Endothelial cell of umbilical vein (primary cell): Measurements from ENCODE around the gene PRDM16. TPM values are rescaled to one million over a fixed set of nuclear protein-coding genes. Genes with fewer than 3 reads are reported as not detected.

ENCODE experiments used
- BruUV-seq: library from RNA; stranded (reverse); fragments of 400-500 nt; replicated peaks from 2 replicates; lab custom pipeline; 2021; lab: Mats Ljungman, UMichigan
- CTCF ChIA-PET: fragments of 300-600, 350-600 bp; sonication (Branson Sonifier 250); formaldehyde crosslinking; loops from one replicate; lab custom pipeline; 2021; ENCODE audit warnings: antibody characterized with exemption, inconsistent platforms; lab: Charles Lee
- POLR2A ChIA-PET: fragments of 300-600, 350-600 bp; sonication (Branson Sonifier 250); formaldehyde crosslinking; loops from one replicate; lab custom pipeline; 2021; ENCODE audit warnings: antibody characterized with exemption, inconsistent platforms; lab: Charles Lee
- DNase-seq: peaks from one replicate; pipeline ENCODE4 v3.0.0-alpha.2; 2011; ENCODE audit warnings: low read depth, low spot score
- FAIRE-seq: peaks from 2 replicates; lab custom pipeline; 2011; peaks lifted over from hg19 to GRCh38; lab: Jason Lieb, UNC
- H2AFZ ChIP-seq: 2 replicates; pipeline ENCODE4 v1.6.0; 2012; ENCODE audit warnings: low read depth, low read length, control low read depth, inconsistent platforms
- H3K27ac ChIP-seq: 2 replicates; pipeline ENCODE4 v1.5.1; 2011; ENCODE audit warnings: low read depth, mild to moderate bottlenecking, control low read depth, low read length, moderate library complexity; ENCODE audit not compliant: insufficient read depth
- H3K27me3 ChIP-seq, 2 experiments: 2 replicates each; pipeline versions ENCODE4 v1.6.0 to v1.6.1; 2011; ENCODE audit warnings: low read length in 2 of 2, mixed read lengths in 1 of 2; ENCODE audit not compliant: control insufficient read depth in 2 of 2, insufficient read depth in 2 of 2
- H3K36me3 ChIP-seq, 2 experiments: 2 replicates in 1 of 2; 3 replicates in 1 of 2; pipeline ENCODE4 v1.5.1; 2011; ENCODE audit warnings: low read length in 2 of 2, mild to moderate bottlenecking in 1 of 2, moderate library complexity in 1 of 2; ENCODE audit not compliant: control insufficient read depth in 2 of 2, insufficient read depth in 2 of 2; ENCODE audit errors: extremely low read depth in 1 of 2
- H3K4me1 ChIP-seq: 3 replicates; pipeline ENCODE4 v1.5.1; 2011; ENCODE audit warnings: mild to moderate bottlenecking, low read length; ENCODE audit not compliant: control insufficient read depth, insufficient read depth; ENCODE audit errors: extremely low read depth
- H3K4me2 ChIP-seq: 2 replicates; pipeline ENCODE4 v1.6.1; 2011; ENCODE audit warnings: low read length, control low read depth, mixed read lengths; ENCODE audit not compliant: insufficient read depth
- H3K4me3 ChIP-seq, 3 experiments: fragments of 200-600 bp in 1 of 3; sonication (generic), shearing (Covaris generic) in 1 of 3; replicated peaks in 1 of 3; 2 replicates each; pipeline ENCODE4 v1.5.1; 2011 to 2016; ENCODE audit warnings: control low read depth in 3 of 3, low read length in 3 of 3, mild to moderate bottlenecking in 2 of 3, inconsistent platforms in 1 of 3, low read depth in 1 of 3, moderate library complexity in 1 of 3; ENCODE audit not compliant: insufficient read depth in 1 of 3
- H3K79me2 ChIP-seq: 2 replicates; pipeline ENCODE4 v1.6.0; 2012; ENCODE audit warnings: low read length, inconsistent platforms; ENCODE audit not compliant: control insufficient read depth, insufficient read depth
- H3K9ac ChIP-seq: replicated peaks from 2 replicates; pipeline ENCODE3; 2011; ENCODE audit warnings: low read length, control low read depth; ENCODE audit not compliant: insufficient read depth; ENCODE audit errors: extremely low read depth
- H3K9me1 ChIP-seq: replicated peaks from 3 replicates; pipeline ENCODE4 v1.6.0; 2011; ENCODE audit warnings: mild to moderate bottlenecking, low read length; ENCODE audit not compliant: control insufficient read depth, insufficient read depth; ENCODE audit errors: extremely low read depth
- H3K9me3 ChIP-seq: replicated peaks from 2 replicates; pipeline ENCODE4 v1.5.1; 2012; ENCODE audit warnings: low read length, inconsistent platforms; ENCODE audit not compliant: control insufficient read depth, insufficient read depth
- H4K20me1 ChIP-seq: replicated peaks from 2 replicates; pipeline ENCODE3; 2011; ENCODE audit warnings: mild to moderate bottlenecking, low read length; ENCODE audit not compliant: control insufficient read depth, insufficient read depth; ENCODE audit errors: extremely low read depth
- CTCF ChIP-seq, 2 donors: IDR thresholded peaks; 1 replicate in 1 of 2; 2 replicates in 1 of 2; pipeline ENCODE4 v1.5.1; 2011; ENCODE audit warnings: low read length in 2 of 2, mild to moderate bottlenecking in 2 of 2, moderate library complexity in 2 of 2, control low read depth in 1 of 2, inconsistent platforms in 1 of 2, low read depth in 1 of 2; ENCODE audit not compliant: insufficient read depth in 1 of 2; ENCODE audit errors: extremely low read depth in 1 of 2
- EZH2 ChIP-seq: IDR thresholded peaks from 2 replicates; pipeline ENCODE4 v1.6.1; 2012; ENCODE audit warnings: borderline replicate concordance, low read depth, mild to moderate bottlenecking, moderate library complexity, low read length, inconsistent platforms; ENCODE audit not compliant: severe bottlenecking
- FOS ChIP-seq: IDR thresholded peaks from 2 replicates; pipeline ENCODE4 v1.6.1; 2011; ENCODE audit warnings: mild to moderate bottlenecking, low read length, moderate library complexity, borderline replicate concordance; ENCODE audit not compliant: insufficient read depth
- GATA2 ChIP-seq: IDR thresholded peaks from 2 replicates; pipeline ENCODE4 v1.7.0; 2011; ENCODE audit warnings: low read depth, mild to moderate bottlenecking, moderate library complexity, mixed read lengths, low read length; ENCODE audit not compliant: insufficient read length, insufficient read depth
- JUN ChIP-seq: IDR thresholded peaks from 2 replicates; pipeline ENCODE4 v1.6.1; 2011; ENCODE audit warnings: borderline replicate concordance, low read depth; ENCODE audit not compliant: insufficient read length, insufficient read depth
- MAX ChIP-seq: IDR thresholded peaks from 2 replicates; pipeline ENCODE4 v1.6.1; 2011; ENCODE audit not compliant: insufficient read depth, insufficient read length
- MYC ChIP-seq: IDR thresholded peaks from one replicate; pipeline ENCODE4 v1.6.1; 2011; ENCODE audit warnings: mild to moderate bottlenecking, low read depth, low read length
- POLR2A ChIP-seq: IDR thresholded peaks from 2 replicates; pipeline ENCODE4 v1.6.1; 2012; ENCODE audit warnings: low read depth, mild to moderate bottlenecking, control low read depth, low read length
- POLR2AphosphoS5 ChIP-seq: IDR thresholded peaks from 2 replicates; pipeline ENCODE4 v1.6.1; 2012; ENCODE audit warnings: low read depth, mild to moderate bottlenecking, control low read depth, low read length, moderate library complexity; ENCODE audit not compliant: insufficient read depth
- dilution Hi-C: fragments of 300-500 bp; cut with MboI; formaldehyde crosslinking; loops from one replicate; pipeline ENCODE4 v1.15.0; 2019; ENCODE audit warnings: low sequenced_read_pairs; ENCODE audit not compliant: extremely low pct_ligation_motif_present
- intact Hi-C: fragments of 100-400 bp; cut with micrococcal nuclease; formaldehyde crosslinking; loops from one replicate; pipeline ENCODE4 v1.10.0; 2022
- polyA plus RNA-seq, 4 experiments: library from polyadenylated mRNA; depleted of rRNA in 3 of 4; stranded (reverse) in 3 of 4; unstranded in 1 of 4; fragments of >200 nt; gene quantifications; 2 replicates each; pipeline versions ENCODE4 v1.2.1 to v1.2.3, GENCODE V29; 2011 to 2012; ENCODE audit warnings: missing spikeins in 1 of 4
- total RNA-seq: library from RNA; stranded (reverse); gene quantifications from 2 replicates; pipeline ENCODE4 v1.2.3, GENCODE V29; 2021

The PRDM16 gene
- total and polyA plus RNA-seq, 2 donors (not counting 3 experiments of a cell fraction or from before 2014, with no cell fraction given) = not detected

- TF ChIP-seq MAX (no peak), EZH2 (no peak), MYC (no peak), FOS (no peak), POLR2AphosphoS5 (no peak), POLR2A (no peak), GATA2 (no peak), CTCF (IDR thresholded peaks at IDR 0.05; ENCODE audit: extremely low read depth in 1 of 2, insufficient read depth in 1 of 2, low read depth in 1 of 2, low read length in 2 of 2) (no peak), JUN (no peak)
- Histone ChIP-seq H3K4me3 (no peak overlapping the region), H3K79me2 (no peaks in the 10 kb centered on the region), H3K4me1 (no peaks in the 10 kb centered on the region), H2AFZ (no peak overlapping the region), H3K9me1 (no peaks in the 10 kb centered on the region), H3K27ac (no peak overlapping the region), H3K27me3 (no peaks in the 10 kb centered on the region), H4K20me1 (no peaks in the 10 kb centered on the region), H3K4me2 (no peak overlapping the region), H3K9ac (no peak overlapping the region), H3K36me3 (no peaks in the 10 kb centered on the region), H3K9me3 (no peaks in the 10 kb centered on the region)
- ChIA-PET CTCF (no interaction called here), POLR2A (no interaction called here)
- dilution Hi-C loops (no loop called here), intact Hi-C loops (no loop called here)
- no TSS peak for BruUV-seq
- DNase-seq (no peak), FAIRE-seq (no peak)
Observed at GRCh38 chr1:3049905-3050304, 19.1 kb upstream of the PRDM16 start.
